CD4-positive, alpha-beta T cell (primary cell): ENCODE data around the gene REG3A. TPM values are rescaled to one million over a fixed set of nuclear protein-coding genes. Genes with fewer than 3 reads are reported as not detected.

Experiments used
- ATAC-seq: fragments of 200-7000 bp; cut with Tn5 transposase; one replicate; pipeline ENCODE4 v1.10.0; 2022; ENCODE audit warnings: mild to moderate bottlenecking; ENCODE audit not compliant: poor library complexity
- CTCF ChIA-PET: fragments of 350-600 bp; sonication (Branson Sonifier 250); formaldehyde crosslinking; loops from one replicate; lab custom pipeline; 2021; ENCODE audit warnings: antibody characterized with exemption, inconsistent platforms; lab: Charles Lee
- POLR2A ChIA-PET: fragments of 350-600 bp; sonication (Branson Sonifier 250); formaldehyde crosslinking; loops from one replicate; lab custom pipeline; 2021; ENCODE audit warnings: antibody characterized with exemption, inconsistent platforms; lab: Charles Lee
- DNase-seq, 14 experiments: peaks; one replicate each; pipeline ENCODE4 v3.0.0-alpha.2; 2013 to 2020; ENCODE audit warnings: mixed read lengths in 2 of 14
- H3K27ac ChIP-seq, 2 donors: one replicate each; pipeline versions ENCODE4 v1.5.1 to v1.7.0; 2013; ENCODE audit warnings: low read length in 2 of 2, low read depth in 1 of 2, mild to moderate bottlenecking in 1 of 2
- H3K27me3 ChIP-seq, 2 experiments: 1 replicate in 1 of 2; 2 replicates in 1 of 2; pipeline versions ENCODE4 v1.6.1 to v1.7.0; 2013; ENCODE audit warnings: low read length in 2 of 2, control low read depth in 1 of 2, mild to moderate bottlenecking in 1 of 2, moderate library complexity in 1 of 2; ENCODE audit not compliant: insufficient read depth in 2 of 2, control insufficient read depth in 1 of 2
- H3K36me3 ChIP-seq: one replicate; pipeline ENCODE4 v1.6.1; 2013; ENCODE audit warnings: low read length, control low read depth; ENCODE audit not compliant: insufficient read depth
- H3K4me1 ChIP-seq: one replicate; pipeline ENCODE4 v1.6.1; 2013; ENCODE audit warnings: low read length, control low read depth; ENCODE audit not compliant: insufficient read depth
- H3K4me3 ChIP-seq: one replicate; pipeline ENCODE4 v1.5.1; 2013; ENCODE audit warnings: mild to moderate bottlenecking, low read length, moderate library complexity
- H3K9me3 ChIP-seq, 2 experiments: 1 replicate in 1 of 2; 2 replicates in 1 of 2; pipeline versions ENCODE4 v1.6.1 to v1.7.0; 2013; ENCODE audit warnings: low read length in 2 of 2, mild to moderate bottlenecking in 2 of 2, control low read depth in 1 of 2, moderate library complexity in 1 of 2; ENCODE audit not compliant: control insufficient read depth in 1 of 2, insufficient read depth in 1 of 2
- H3K27ac Mint-ChIP-seq: one replicate; pipeline ENCODE4 v1.8.0; 2020; ENCODE audit warnings: mixed read lengths
- H3K27me3 Mint-ChIP-seq: one replicate; pipeline ENCODE4 v1.8.0; 2021; ENCODE audit warnings: mixed read lengths
- H3K36me3 Mint-ChIP-seq: one replicate; pipeline ENCODE4 v1.8.0; 2021; ENCODE audit warnings: low read depth, mixed read lengths
- H3K4me1 Mint-ChIP-seq: one replicate; pipeline ENCODE4 v1.8.0; 2021; ENCODE audit warnings: low read depth, mixed read lengths
- H3K4me3 Mint-ChIP-seq: one replicate; pipeline ENCODE4 v1.8.0; 2020; ENCODE audit warnings: mild to moderate bottlenecking, mixed read lengths
- H3K9me3 Mint-ChIP-seq: one replicate; pipeline ENCODE4 v1.8.0; 2020; ENCODE audit warnings: mixed read lengths
- CTCF ChIP-seq: fragments of 200-600 bp; IDR thresholded peaks from one replicate; pipeline ENCODE4 v1.8.0; 2022; ENCODE audit warnings: antibody characterized with exemption, mild to moderate bottlenecking
- intact Hi-C, 2 experiments: fragments of 100-400 bp; cut with DNase I in 1 of 2; cut with micrococcal nuclease in 1 of 2; formaldehyde crosslinking; loops; one replicate each; pipeline versions ENCODE4 v1.15.1 to v1.9.0; 2023 to 2025; cut with DNase I, micrococcal nuclease
- total RNA-seq, 174 experiments: library from RNA in 2 of 174; stranded (reverse) in 2 of 174; gene quantifications; one replicate each; pipeline ENCODE4 v1.2.3 and lab custom pipeline; 2021 to 2026

The REG3A gene
- total RNA-seq, 2 experiments from 2014 or later: not detected

GRCh38 chr2:79129260-79129659 is 30.3 kb downstream of the REG3A start:
- H3K4me3 Mint-ChIP-seq: no peak overlapping the region
- Histone ChIP-seq H3K27ac (no peak overlapping the region), H3K9me3 (peaks cover 0 to 3% of the 10 kb centered on the region in 2 experiments), H3K36me3 (no peaks in the 10 kb centered on the region), H3K27me3 (no peaks in the 10 kb centered on the region), H3K4me1 (no peaks in the 10 kb centered on the region), H3K4me3 (no peak overlapping the region)
- no peak for TF ChIP-seq CTCF
- ATAC-seq (no peak), DNase-seq (no peak)
- H3K4me1 Mint-ChIP-seq: no peaks in the 10 kb centered on the region
- POLR2A ChIA-PET: no interaction called here
- CTCF ChIA-PET: no interaction called here
- no peaks in the 10 kb centered on the region for H3K36me3 Mint-ChIP-seq
- H3K27me3 Mint-ChIP-seq: no peaks in the 10 kb centered on the region
- H3K27ac Mint-ChIP-seq: no peak overlapping the region
- H3K9me3 Mint-ChIP-seq: peaks cover 3% of the 10 kb centered on the region
- intact Hi-C loops: no loop called here

- Mint-ChIP-seq H3K4me1 (no peaks in the 10 kb centered on the region), H3K27me3 (no peaks in the 10 kb centered on the region), H3K4me3 (no peak overlapping the region), H3K36me3 (no peaks in the 10 kb centered on the region), H3K9me3 (peaks cover 3% of the 10 kb centered on the region), H3K27ac (no peak overlapping the region)
- H3K36me3 ChIP-seq: no peaks in the 10 kb centered on the region
- ATAC-seq (no peak), DNase-seq (no peak)
- peaks cover 0 to 3% of the 10 kb centered on the region in 2 experiments for H3K9me3 ChIP-seq
- ChIA-PET POLR2A (no interaction called here), CTCF (no interaction called here)
- no peaks in the 10 kb centered on the region for H3K4me1 ChIP-seq
- H3K4me3 ChIP-seq: no peak overlapping the region
- H3K27ac ChIP-seq: no peak overlapping the region
- TF ChIP-seq CTCF: no peak
- intact Hi-C loops: no loop called here
- no peaks in the 10 kb centered on the region for H3K27me3 ChIP-seq
Observed at GRCh38 chr2:79128406-79128805, 31.1 kb downstream of the REG3A start.

- no peak for TF ChIP-seq CTCF
- H3K36me3 Mint-ChIP-seq: no peaks in the 10 kb centered on the region
- intact Hi-C loops: no loop called here
- H3K27me3 ChIP-seq: no peaks in the 10 kb centered on the region
- ChIA-PET POLR2A (no interaction called here), CTCF (no interaction called here)
- no peaks in the 10 kb centered on the region for H3K9me3 ChIP-seq
- no peaks in the 10 kb centered on the region for H3K4me1 Mint-ChIP-seq
- H3K27me3 Mint-ChIP-seq: no peaks in the 10 kb centered on the region
- DNase-seq (no peak), ATAC-seq (no peak)
- H3K4me1 ChIP-seq: no peaks in the 10 kb centered on the region
- H3K36me3 ChIP-seq: no peaks in the 10 kb centered on the region
- no peak overlapping the region for H3K4me3 Mint-ChIP-seq
- no peak overlapping the region for H3K27ac ChIP-seq
- H3K4me3 ChIP-seq: no peak overlapping the region
- H3K27ac Mint-ChIP-seq: no peak overlapping the region
- no peaks in the 10 kb centered on the region for H3K9me3 Mint-ChIP-seq
Observed at GRCh38 chr2:79125721-79125985, 33.9 kb downstream of the REG3A start.
